Neural cell (in vitro differentiated cells): ENCODE results near the gene DUOX1. TPM values are rescaled to one million over a fixed set of nuclear protein-coding genes. Genes with fewer than 3 reads are reported as not detected.

Source experiments
- H2AFZ ChIP-seq: fragments of 200-600, 300-800 bp; sonication (generic), shearing (Covaris generic); 2 replicates; pipeline ENCODE4 v1.6.0; 2014; ENCODE audit warnings: low read depth, mild to moderate bottlenecking, antibody characterized with exemption, low read length, moderate library complexity
- H3F3A ChIP-seq: fragments of 200-600 bp; shearing (Covaris generic); 2 replicates; pipeline ENCODE4 v1.6.1; 2016; ENCODE audit warnings: mild to moderate bottlenecking, moderate library complexity, mixed read lengths, antibody characterized with exemption, low read length; ENCODE audit not compliant: insufficient read depth, poor library complexity, severe bottlenecking
- H3K27ac ChIP-seq: fragments of 200-600, 300-800 bp; sonication (generic), shearing (Covaris generic); 2 replicates; pipeline ENCODE4 v1.5.1; 2014; ENCODE audit warnings: mild to moderate bottlenecking, low read length, moderate library complexity
- H3K27me3 ChIP-seq: fragments of 300-800, 200-600 bp; sonication (generic), shearing (Covaris generic); 2 replicates; pipeline ENCODE4 v1.6.0; 2014; ENCODE audit warnings: mild to moderate bottlenecking, low read depth, low read length, moderate library complexity; ENCODE audit not compliant: insufficient read depth
- H3K36me3 ChIP-seq: fragments of 300-800, 200-600 bp; sonication (generic), shearing (Covaris generic); 2 replicates; pipeline ENCODE4 v1.5.1; 2014; ENCODE audit warnings: mild to moderate bottlenecking, antibody characterized with exemption, low read length, moderate library complexity; ENCODE audit not compliant: insufficient read depth
- H3K4me2 ChIP-seq: fragments of 300-800, 200-600 bp; sonication (generic), shearing (Covaris generic); 2 replicates; pipeline ENCODE4 v1.6.0; 2014; ENCODE audit warnings: mild to moderate bottlenecking, low read length
- H3K4me3 ChIP-seq: fragments of 300-800, 200-600 bp; sonication (generic), shearing (Covaris generic); 2 replicates; pipeline ENCODE4 v1.5.1; 2014; ENCODE audit warnings: mild to moderate bottlenecking, low read length, moderate library complexity
- H3K79me2 ChIP-seq: fragments of 200-600 bp; shearing (Covaris generic); replicated peaks from 2 replicates; pipeline ENCODE4 v1.6.0; 2014; ENCODE audit warnings: mild to moderate bottlenecking, low read length, moderate library complexity; ENCODE audit not compliant: insufficient read depth
- H3K9ac ChIP-seq: fragments of 300-800, 200-600 bp; sonication (generic), shearing (Covaris generic); 2 replicates; pipeline ENCODE4 v1.6.1; 2016; ENCODE audit warnings: mild to moderate bottlenecking, low read length, mixed read lengths
- H3K9me2 ChIP-seq: fragments of 200-600 bp; shearing (Covaris generic); 2 replicates; pipeline ENCODE4 v1.6.1; 2016; ENCODE audit warnings: mild to moderate bottlenecking, low read length, mixed read lengths; ENCODE audit not compliant: insufficient read depth
- H3K9me3 ChIP-seq: fragments of 200-600, 300-800 bp; sonication (generic), shearing (Covaris generic); 2 replicates; pipeline ENCODE4 v1.6.1; 2016; ENCODE audit warnings: mild to moderate bottlenecking, mixed run types, low read length, moderate library complexity, mixed read lengths
- H4K20me1 ChIP-seq: fragments of 200-600 bp; shearing (Covaris generic); 2 replicates; pipeline ENCODE4 v1.6.1; 2016; ENCODE audit warnings: mild to moderate bottlenecking, mixed run types; ENCODE audit not compliant: insufficient read depth
- CTCF ChIP-seq: fragments of 450-650 bp; IDR thresholded peaks from 2 replicates; pipeline ENCODE4 v1.5.1; 2014; ENCODE audit warnings: antibody characterized with exemption, mild to moderate bottlenecking, moderate library complexity; ENCODE audit not compliant: poor library complexity, severe bottlenecking
- EP300 ChIP-seq: fragments of 450-650 bp; conservative IDR thresholded peaks from 2 replicates; pipeline ENCODE4 v1.6.1; 2014; ENCODE audit warnings: antibody characterized with exemption, mild to moderate bottlenecking, moderate library complexity; ENCODE audit not compliant: poor library complexity, severe bottlenecking
- EZH2 ChIP-seq: fragments of 200-600, 300-800 bp; shearing (Covaris generic), sonication (generic); IDR thresholded peaks from 2 replicates; pipeline ENCODE4 v1.6.1; 2014; ENCODE audit warnings: antibody characterized with exemption, low read length, borderline replicate concordance, mild to moderate bottlenecking; ENCODE audit not compliant: insufficient read depth, poor library complexity, severe bottlenecking
- MXI1 ChIP-seq: fragments of 450-650 bp; conservative IDR thresholded peaks from 2 replicates; pipeline ENCODE4 v1.6.1; 2014; ENCODE audit warnings: antibody characterized with exemption, mild to moderate bottlenecking; ENCODE audit not compliant: poor library complexity, severe bottlenecking
- POLR2AphosphoS5 ChIP-seq: IDR thresholded peaks from 2 replicates; pipeline ENCODE4 v1.6.1; 2012
- RAD21 ChIP-seq: fragments of 450-650 bp; conservative IDR thresholded peaks from 2 replicates; pipeline ENCODE4 v1.6.1; 2014; ENCODE audit warnings: antibody characterized with exemption, mild to moderate bottlenecking, moderate library complexity
- REST ChIP-seq: IDR thresholded peaks from 2 replicates; pipeline ENCODE4 v1.6.1; 2012; ENCODE audit warnings: borderline replicate concordance
- SMC3 ChIP-seq: fragments of 450-650 bp; conservative IDR thresholded peaks from 2 replicates; pipeline ENCODE4 v1.6.1; 2014; ENCODE audit warnings: antibody characterized with exemption, mild to moderate bottlenecking, moderate library complexity; ENCODE audit not compliant: poor library complexity
- TAF1 ChIP-seq: IDR thresholded peaks from 2 replicates; pipeline ENCODE4 v1.6.1; 2012; ENCODE audit warnings: low read depth
- polyA plus RNA-seq: library from polyadenylated mRNA; depleted of rRNA; stranded (reverse); fragments of >200 nt; gene quantifications from 2 replicates; pipeline ENCODE4 v1.2.3, GENCODE V29; 2014

DUOX1 gene
- polyA plus RNA-seq, 1 donor from 2014 or later, result not detected

GRCh38 chr15:45131510-45131909 is 1.7 kb downstream of the DUOX1 start:
- no peak for TF ChIP-seq CTCF
- no peak for TF ChIP-seq SMC3
- TF ChIP-seq MXI1, result no peak
- no peak for TF ChIP-seq RAD21
- no peak for TF ChIP-seq EP300
- TF ChIP-seq TAF1, result no peak
- TF ChIP-seq EZH2, result no peak
- no peak for TF ChIP-seq REST
- TF ChIP-seq POLR2AphosphoS5, result no peak
- Histone ChIP-seq H3K79me2 (no peaks in the 10 kb centered on the region), H3F3A (no peaks in the 10 kb centered on the region), H4K20me1 (no peaks in the 10 kb centered on the region), H3K27me3 (peaks cover 95% of the 10 kb centered on the region), H3K9me3 (no peaks in the 10 kb centered on the region), H2AFZ (no peak overlapping the region), H3K4me3 (no peak overlapping the region), H3K36me3 (no peaks in the 10 kb centered on the region), H3K9me2 (no peaks in the 10 kb centered on the region), H3K9ac (no peak overlapping the region), H3K4me2 (no peak overlapping the region), H3K27ac (no peak overlapping the region)

GRCh38 chr15:45132844-45133560 is 3.2 kb downstream of the DUOX1 start:
- TF ChIP-seq EZH2 (no peak), CTCF (no peak), MXI1 (no peak), EP300 (no peak), POLR2AphosphoS5 (no peak), TAF1 (no peak), SMC3 (no peak), REST (no peak), RAD21 (no peak)
- no peak overlapping the region for H3K4me2 ChIP-seq
- no peaks in the 10 kb centered on the region for H3K9me2 ChIP-seq
- H3K4me3 ChIP-seq, result no peak overlapping the region
- no peak overlapping the region for H2AFZ ChIP-seq
- no peak overlapping the region for H3K27ac ChIP-seq
- no peaks in the 10 kb centered on the region for H3K79me2 ChIP-seq
- H3F3A ChIP-seq, result no peaks in the 10 kb centered on the region
- H3K9ac ChIP-seq, result no peak overlapping the region
- no peaks in the 10 kb centered on the region for H3K9me3 ChIP-seq
- H3K36me3 ChIP-seq, result no peaks in the 10 kb centered on the region
- no peaks in the 10 kb centered on the region for H4K20me1 ChIP-seq
- peaks cover 85% of the 10 kb centered on the region for H3K27me3 ChIP-seq
